Stomach (tissue), 9 donors: ENCODE results near the gene STC2. TPM values are rescaled to one million over a fixed set of nuclear protein-coding genes. Genes with fewer than 3 reads are reported as not detected.

Source experiments
- DNase-seq, 2 donors: peaks; one replicate each; pipeline versions ENCODE4 v3.0.0 to v3.0.0-alpha.2; 2013 to 2019
- H3K27ac ChIP-seq, 5 donors: fragments of 200-600 bp in 4 of 5; sonication (generic) in 4 of 5; one replicate each; pipeline ENCODE4 v1.5.1; 2013 to 2019; ENCODE audit warnings: mild to moderate bottlenecking in 1 of 5, moderate library complexity in 1 of 5
- H3K27me3 ChIP-seq, 3 donors: fragments of 200-600 bp; sonication (generic); one replicate each; pipeline ENCODE4 v1.5.1; 2017 to 2019; ENCODE audit warnings: mixed run types in 1 of 3
- H3K36me3 ChIP-seq, 4 donors: fragments of 200-600 bp; sonication (generic); 1 replicate in 3 of 4; 2 replicates in 1 of 4; pipeline ENCODE4 v1.5.1; 2016 to 2019
- H3K4me1 ChIP-seq, 4 donors: fragments of 200-600 bp; sonication (generic); one replicate each; pipeline ENCODE4 v1.5.1; 2016 to 2019
- H3K4me3 ChIP-seq, 4 donors: fragments of 200-600 bp; sonication (generic) in 3 of 4; one replicate each; pipeline ENCODE4 v1.5.1; 2016 to 2019; ENCODE audit warnings: mild to moderate bottlenecking in 1 of 4
- H3K9me3 ChIP-seq, 4 donors: fragments of 200-600 bp; sonication (generic); one replicate each; pipeline ENCODE4 v1.5.1; 2016 to 2019
- EP300 ChIP-seq: sonication (generic); formaldehyde crosslinking; IDR thresholded peaks from one replicate; pipeline ENCODE4 v1.6.1; 2017; ENCODE audit warnings: antibody characterized with exemption
- POLR2A ChIP-seq, 4 donors: fragments of 450-650 bp; IDR thresholded peaks; one replicate each; pipeline ENCODE4 v1.6.1; 2016; ENCODE audit warnings: antibody characterized with exemption in 4 of 4, control low read depth in 2 of 4, mild to moderate bottlenecking in 1 of 4, moderate library complexity in 1 of 4
- POLR2AphosphoS5 ChIP-seq, 3 donors: sonication (generic); formaldehyde crosslinking; IDR thresholded peaks; one replicate each; pipeline ENCODE4 v1.6.1; 2016; ENCODE audit warnings: antibody characterized with exemption in 3 of 3
- WGBS, 5 donors: extraction: QIAGEN DNeasy Blood & Tissue Kit in 3 of 5; methylation state at CpG; one replicate each; pipeline versions ENCODE4 v1.1.5 to v1.1.7; 2013 to 2018; 5-methylcytosine and 5-hydroxymethylcytosine counted together
- intact Hi-C: fragments of 100-400 bp; cut with DNase I; formaldehyde crosslinking; loops from one replicate; pipeline ENCODE4 v1.15.1; 2023; ENCODE audit warnings: low total_unique reads
- polyA plus RNA-seq, 3 donors: library from polyadenylated mRNA; stranded (reverse); fragments of 200-250 nt; gene quantifications; one replicate each; pipeline ENCODE4 v1.2.3, GENCODE V29; 2013
- total RNA-seq, 5 donors: library from RNA; depleted of rRNA; stranded (reverse); fragments of >200 nt; gene quantifications; one replicate each; pipeline versions ENCODE4 v1.1.0 to v1.2.3, GENCODE V29; 2014 to 2016
- TF ChIP-seq, protein P1 (sequence below), 7 experiments: fragments of 450-650 bp in 4 of 7; fragments of 200-600 bp in 3 of 7; sonication (generic) in 3 of 7; IDR thresholded peaks; one replicate each; pipeline ENCODE4 v1.5.1; 2016 to 2019; ENCODE audit warnings: antibody characterized with exemption in 7 of 7, control low read depth in 2 of 7, mild to moderate bottlenecking in 1 of 7
- donor health status: healthy with polysubstance abuse.
- donor health status: Bipolar disorder and iron deficiency.
- donor health status: healthy.

STC2 gene
- total and polyA plus RNA-seq, 8 donors = 0.15 to 2.6 (median 0.89) TPM; not detected in 1

- H3K27me3 ChIP-seq = peaks cover 0 to 27% (median 5%) of the 10 kb centered on the region in 3 donors
- H3K27ac ChIP-seq = no peak overlapping the region
- 64 to 75% (median 74%) methylated on average over 3 of the region's 3 CpGs for WGBS, 5 donors
- intact Hi-C loops = no loop called here
- peaks cover 3 to 34% (median 25%) of the 10 kb centered on the region in 4 donors for H3K4me1 ChIP-seq
- peaks cover 0 to 4% (median 3%) of the 10 kb centered on the region in 4 donors for H3K9me3 ChIP-seq
- H3K36me3 ChIP-seq = no peaks in the 10 kb centered on the region
- no peak for TF ChIP-seq EP300
- no peak overlapping the region for H3K4me3 ChIP-seq
- DNase-seq = no peak
Observed at GRCh38 chr5:173312821-173313220, 15.4 kb downstream of the STC2 start.

DNA sequence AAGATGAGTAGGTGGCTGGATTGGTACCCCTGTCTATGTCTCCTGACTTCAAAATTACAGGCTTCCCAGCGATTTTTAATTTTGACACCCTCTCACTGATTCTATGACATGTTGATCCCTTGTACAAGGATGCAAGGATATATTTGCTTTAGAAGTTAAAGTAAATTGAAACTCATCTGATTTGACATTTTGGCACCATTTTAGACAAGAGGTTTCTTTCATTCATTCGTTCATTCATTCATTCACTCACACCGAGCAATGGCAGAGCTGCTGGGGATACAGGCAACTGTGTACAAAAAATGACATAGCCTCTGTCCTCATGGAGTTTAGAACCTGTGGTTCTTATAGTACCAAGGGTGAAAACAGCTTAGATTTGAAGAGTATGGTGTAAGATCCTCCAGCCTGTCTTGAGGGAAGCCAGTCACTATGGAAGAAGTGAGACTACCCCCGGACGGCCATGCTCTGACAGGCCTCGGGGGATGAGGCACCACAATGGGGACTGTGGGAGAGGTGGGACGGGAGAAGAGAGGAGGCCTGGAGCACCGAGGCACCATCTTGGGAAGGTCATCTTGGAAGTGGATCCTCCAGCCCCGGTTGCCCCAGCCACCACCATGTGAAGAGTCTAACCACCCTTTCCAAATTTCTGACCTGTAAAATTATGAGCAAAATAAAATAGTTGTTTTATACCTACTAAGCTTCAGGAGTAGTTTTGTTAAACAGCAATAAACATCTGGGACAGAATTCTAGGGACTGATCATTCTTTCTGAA is 16.2 kb downstream of the STC2 start:
- TF ChIP-seq, protein P1, sequence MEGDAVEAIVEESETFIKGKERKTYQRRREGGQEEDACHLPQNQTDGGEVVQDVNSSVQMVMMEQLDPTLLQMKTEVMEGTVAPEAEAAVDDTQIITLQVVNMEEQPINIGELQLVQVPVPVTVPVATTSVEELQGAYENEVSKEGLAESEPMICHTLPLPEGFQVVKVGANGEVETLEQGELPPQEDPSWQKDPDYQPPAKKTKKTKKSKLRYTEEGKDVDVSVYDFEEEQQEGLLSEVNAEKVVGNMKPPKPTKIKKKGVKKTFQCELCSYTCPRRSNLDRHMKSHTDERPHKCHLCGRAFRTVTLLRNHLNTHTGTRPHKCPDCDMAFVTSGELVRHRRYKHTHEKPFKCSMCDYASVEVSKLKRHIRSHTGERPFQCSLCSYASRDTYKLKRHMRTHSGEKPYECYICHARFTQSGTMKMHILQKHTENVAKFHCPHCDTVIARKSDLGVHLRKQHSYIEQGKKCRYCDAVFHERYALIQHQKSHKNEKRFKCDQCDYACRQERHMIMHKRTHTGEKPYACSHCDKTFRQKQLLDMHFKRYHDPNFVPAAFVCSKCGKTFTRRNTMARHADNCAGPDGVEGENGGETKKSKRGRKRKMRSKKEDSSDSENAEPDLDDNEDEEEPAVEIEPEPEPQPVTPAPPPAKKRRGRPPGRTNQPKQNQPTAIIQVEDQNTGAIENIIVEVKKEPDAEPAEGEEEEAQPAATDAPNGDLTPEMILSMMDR (IDR thresholded peaks at IDR 0.05) = no peak
- TF ChIP-seq EP300 (no peak), POLR2AphosphoS5 (IDR thresholded peaks at IDR 0.05) (no peak), POLR2A (IDR thresholded peaks at IDR 0.05) (no peak)
- Histone ChIP-seq H3K36me3 (no peaks in the 10 kb centered on the region), H3K27me3 (peaks cover 0 to 19% (median 5%) of the 10 kb centered on the region in 3 donors), H3K9me3 (peaks cover 2 to 11% (median 11%) of the 10 kb centered on the region in 4 donors), H3K27ac (no peak overlapping the region), H3K4me3 (no peak overlapping the region), H3K4me1 (peaks cover 3 to 34% (median 25%) of the 10 kb centered on the region in 4 donors)
- WGBS, 5 donors = 82 to 89% (median 86%) methylated on average over 9 of the region's 9 CpGs
- DNase-seq = no peak
- intact Hi-C loops = no loop called here

GRCh38 chr5:173310861-173311785 is 17.1 kb downstream of the STC2 start:
- TF ChIP-seq, protein P1 (IDR thresholded peaks at IDR 0.05) = no peak
- TF ChIP-seq POLR2AphosphoS5 (IDR thresholded peaks at IDR 0.05) = no peak
- no peak for TF ChIP-seq EP300
- no peak for TF ChIP-seq POLR2A (IDR thresholded peaks at IDR 0.05)
- H3K27ac ChIP-seq = peak overlapping the region in 3 of 5 donors; percentile 28 to 74 (median 53)
- intact Hi-C loops = no loop called here
- no peak overlapping the region for H3K4me3 ChIP-seq
- H3K36me3 ChIP-seq = no peaks in the 10 kb centered on the region
- H3K9me3 ChIP-seq = peaks cover 2 to 11% (median 11%) of the 10 kb centered on the region in 4 donors
- WGBS, 5 donors = 53 to 69% (median 65%) methylated on average over 15 of the region's 15 CpGs
- DNase-seq = peak in 1 of 2 donors; percentile 75
- peaks cover 3 to 28% (median 18%) of the 10 kb centered on the region in 4 donors for H3K4me1 ChIP-seq
- H3K27me3 ChIP-seq = peaks cover 0 to 17% (median 5%) of the 10 kb centered on the region in 3 donors

- Histone ChIP-seq H3K9me3 (peaks cover 2 to 11% (median 11%) of the 10 kb centered on the region in 4 donors), H3K4me1 (peaks cover 0 to 19% (median 10%) of the 10 kb centered on the region in 4 donors), H3K36me3 (no peaks in the 10 kb centered on the region), H3K4me3 (no peak overlapping the region), H3K27me3 (peaks cover 0 to 13% (median 1%) of the 10 kb centered on the region in 3 donors), H3K27ac (peak overlapping the region in 3 of 5 donors; percentile 28 to 74 (median 53))
- WGBS, 5 donors = 59 to 74% (median 67%) methylated on average over 7 to 8 of the region's 8 CpGs
- intact Hi-C loops = no loop called here
- DNase-seq = no peak
- TF ChIP-seq POLR2A (IDR thresholded peaks at IDR 0.05) (no peak), EP300 (no peak), POLR2AphosphoS5 (IDR thresholded peaks at IDR 0.05) (no peak)
- TF ChIP-seq, protein P1 (IDR thresholded peaks at IDR 0.05) = no peak
Observed at GRCh38 chr5:173310218-173310769, 17.9 kb downstream of the STC2 start.
